Ascending aorta (tissue), 2 donors: ENCODE results near the gene MKKS. TPM values are rescaled to one million over a fixed set of nuclear protein-coding genes. Genes with fewer than 3 reads are reported as not detected.
"Not testable (repeated sequence)": the region's sequence is repeated elsewhere in the genome, so short reads cannot be mapped to it uniquely, and the experiment has no call there.

Source experiments
- DNase-seq, 2 donors: peaks; one replicate each; pipeline ENCODE4 v3.0.0-alpha.2; 2019; ENCODE audit warnings: low spot score in 2 of 2
- H3K27ac ChIP-seq, 2 donors: fragments of 200-600 bp; sonication (generic); one replicate each; pipeline ENCODE4 v1.5.1; 2016 to 2017; ENCODE audit warnings: mild to moderate bottlenecking in 1 of 2
- H3K27me3 ChIP-seq: fragments of 200-600 bp; sonication (generic); one replicate; pipeline ENCODE4 v1.5.1; 2017
- H3K36me3 ChIP-seq, 2 donors: fragments of 200-600 bp; sonication (generic); one replicate each; pipeline ENCODE4 v1.5.1; 2016
- H3K4me1 ChIP-seq, 2 donors: fragments of 200-600 bp; sonication (generic); one replicate each; pipeline ENCODE4 v1.5.1; 2016 to 2017; ENCODE audit warnings: mild to moderate bottlenecking in 1 of 2
- H3K4me3 ChIP-seq, 2 donors: fragments of 200-600 bp; sonication (generic); one replicate each; pipeline ENCODE4 v1.5.1; 2016 to 2017; ENCODE audit warnings: mild to moderate bottlenecking in 1 of 2
- H3K9me3 ChIP-seq, 2 donors: fragments of 200-600 bp; sonication (generic); one replicate each; pipeline ENCODE4 v1.5.1; 2016
- intact Hi-C: fragments of 100-400 bp; cut with DNase I; formaldehyde crosslinking; loops from one replicate; pipeline ENCODE4 v1.15.1; 2023
- total RNA-seq: library from RNA; depleted of rRNA; stranded (reverse); fragments of >200 nt; gene quantifications from one replicate; pipeline ENCODE4 v1.1.0, GENCODE V29; 2016
- TF ChIP-seq, protein P1 (sequence below), 3 experiments: fragments of 200-600 bp in 2 of 3; fragments of 450-650 bp in 1 of 3; sonication (generic) in 2 of 3; IDR thresholded peaks; one replicate each; pipeline ENCODE4 v1.5.1; 2016 to 2019; ENCODE audit warnings: antibody characterized with exemption in 3 of 3, mild to moderate bottlenecking in 1 of 3, moderate library complexity in 1 of 3

MKKS gene
- total RNA-seq, 1 donor from 2014 or later: 7.3 TPM

DNA sequence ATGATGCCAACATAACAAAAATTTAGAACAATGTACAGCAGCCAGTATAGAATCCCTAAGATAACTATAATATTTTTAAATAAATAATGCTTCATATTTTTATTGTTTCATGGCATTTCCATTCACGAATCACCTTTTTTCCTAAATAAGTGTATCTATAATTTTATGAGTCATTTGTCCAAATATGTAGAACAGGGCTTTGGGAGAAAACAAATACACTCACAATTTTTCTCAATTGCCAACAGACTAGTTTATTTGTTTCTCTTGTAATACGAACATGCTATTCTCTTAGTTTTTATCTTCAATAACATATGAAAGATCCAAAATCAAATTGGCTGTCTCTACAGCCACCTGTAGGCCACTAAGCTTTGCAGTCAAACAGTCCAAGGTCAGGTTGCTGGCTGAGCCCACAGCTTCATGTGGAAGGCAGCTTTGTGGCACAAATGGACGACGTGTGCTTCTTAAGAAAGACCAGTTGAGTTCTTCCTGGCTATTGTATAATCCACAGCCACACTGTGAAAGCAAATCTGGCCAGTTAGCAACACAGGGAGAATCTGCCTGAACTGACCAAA lies 29.0 kb downstream of the MKKS start:
- DNase-seq: no peak

DNA sequence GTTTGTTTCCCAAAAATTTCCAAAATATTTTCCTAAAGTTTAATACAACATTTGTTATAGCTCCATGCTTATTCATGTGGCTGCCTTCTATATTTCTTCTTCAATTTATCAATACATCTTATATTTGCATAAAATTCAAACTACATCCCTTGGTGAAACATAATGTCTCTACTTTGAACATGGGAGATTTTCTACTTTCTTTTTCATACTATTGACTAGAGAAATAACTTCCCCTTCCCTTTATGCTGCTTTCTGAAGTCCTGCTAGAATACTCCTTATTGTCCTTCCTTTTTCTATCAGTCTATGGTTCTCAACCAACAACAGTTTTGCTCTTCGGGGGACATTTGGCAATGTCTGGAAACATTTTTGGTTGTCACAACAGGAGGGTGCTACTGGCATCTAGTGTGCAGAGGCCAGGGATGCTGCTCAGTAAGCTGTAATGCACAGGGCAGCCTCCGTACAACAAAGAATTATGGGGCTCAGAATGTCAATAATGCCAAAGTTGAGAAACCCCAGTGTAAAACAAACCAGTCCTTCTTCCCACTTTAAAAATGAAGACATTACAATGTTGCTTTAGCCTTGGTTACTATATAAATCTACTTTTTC lies 29.9 kb downstream of the MKKS start:
- Histone ChIP-seq H3K4me3 (no peak overlapping the region), H3K27me3 (no peaks in the 10 kb centered on the region), H3K9me3 (no peaks in the 10 kb centered on the region), H3K36me3 (peaks cover 3 to 22% of the 10 kb centered on the region in 2 donors), H3K27ac (no peak overlapping the region), H3K4me1 (no peaks in the 10 kb centered on the region)
- no peak for DNase-seq
- TF ChIP-seq, protein P1, sequence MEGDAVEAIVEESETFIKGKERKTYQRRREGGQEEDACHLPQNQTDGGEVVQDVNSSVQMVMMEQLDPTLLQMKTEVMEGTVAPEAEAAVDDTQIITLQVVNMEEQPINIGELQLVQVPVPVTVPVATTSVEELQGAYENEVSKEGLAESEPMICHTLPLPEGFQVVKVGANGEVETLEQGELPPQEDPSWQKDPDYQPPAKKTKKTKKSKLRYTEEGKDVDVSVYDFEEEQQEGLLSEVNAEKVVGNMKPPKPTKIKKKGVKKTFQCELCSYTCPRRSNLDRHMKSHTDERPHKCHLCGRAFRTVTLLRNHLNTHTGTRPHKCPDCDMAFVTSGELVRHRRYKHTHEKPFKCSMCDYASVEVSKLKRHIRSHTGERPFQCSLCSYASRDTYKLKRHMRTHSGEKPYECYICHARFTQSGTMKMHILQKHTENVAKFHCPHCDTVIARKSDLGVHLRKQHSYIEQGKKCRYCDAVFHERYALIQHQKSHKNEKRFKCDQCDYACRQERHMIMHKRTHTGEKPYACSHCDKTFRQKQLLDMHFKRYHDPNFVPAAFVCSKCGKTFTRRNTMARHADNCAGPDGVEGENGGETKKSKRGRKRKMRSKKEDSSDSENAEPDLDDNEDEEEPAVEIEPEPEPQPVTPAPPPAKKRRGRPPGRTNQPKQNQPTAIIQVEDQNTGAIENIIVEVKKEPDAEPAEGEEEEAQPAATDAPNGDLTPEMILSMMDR (IDR thresholded peaks at IDR 0.05): no peak
- intact Hi-C loops: no loop called here

More for the DNA sequence above, 29.0 kb downstream of the MKKS start:
- H3K27ac ChIP-seq: no peak overlapping the region
- H3K4me3 ChIP-seq: no peak overlapping the region
- no peaks in the 10 kb centered on the region for H3K27me3 ChIP-seq
- H3K4me1 ChIP-seq: no peaks in the 10 kb centered on the region
- peaks cover 3 to 22% of the 10 kb centered on the region in 2 donors for H3K36me3 ChIP-seq
- no peaks in the 10 kb centered on the region for H3K9me3 ChIP-seq
- TF ChIP-seq, protein P1 (IDR thresholded peaks at IDR 0.05): no peak
- intact Hi-C loops: no loop called here

DNA sequence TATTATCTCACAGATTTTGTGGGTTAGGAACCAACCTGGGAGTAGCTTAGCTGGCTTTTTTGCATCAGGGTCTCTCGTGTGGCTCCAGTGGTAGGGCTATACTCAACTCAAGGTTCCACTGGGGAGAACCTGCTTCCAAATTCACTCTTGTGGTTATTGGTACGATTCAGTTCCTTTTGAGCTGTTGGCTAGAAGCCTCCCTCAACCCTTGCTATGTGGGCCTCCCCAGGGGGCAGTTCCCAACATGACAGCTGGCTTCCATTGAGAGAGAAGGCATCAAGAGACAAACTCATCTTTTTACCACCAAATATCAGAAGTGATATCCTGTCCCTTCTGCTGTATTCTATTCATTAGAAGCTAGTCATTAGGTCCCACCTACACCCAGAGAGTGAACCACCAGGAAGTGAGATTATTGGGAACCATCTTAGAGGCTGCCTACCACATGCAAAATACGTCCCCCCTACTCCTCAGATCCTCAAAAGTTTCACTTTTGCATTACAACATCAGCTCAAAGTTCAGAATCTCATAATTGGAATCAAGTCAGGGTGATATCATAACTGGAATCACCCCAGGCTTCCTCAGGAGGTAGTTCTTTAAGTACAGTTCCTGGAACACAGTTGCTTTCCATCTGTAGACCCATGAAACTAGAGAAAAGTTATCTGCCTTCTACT lies 30.9 kb downstream of the MKKS start:
- H3K36me3 ChIP-seq: peaks cover 3 to 22% of the 10 kb centered on the region in 2 donors
- no peak overlapping the region for H3K27ac ChIP-seq
- no peak for DNase-seq
- H3K9me3 ChIP-seq: no peaks in the 10 kb centered on the region
- TF ChIP-seq, protein P1 (IDR thresholded peaks at IDR 0.05): no peak
- intact Hi-C loops: no loop called here
- H3K27me3 ChIP-seq: no peaks in the 10 kb centered on the region
- H3K4me3 ChIP-seq: no peak overlapping the region
- no peaks in the 10 kb centered on the region for H3K4me1 ChIP-seq

DNA sequence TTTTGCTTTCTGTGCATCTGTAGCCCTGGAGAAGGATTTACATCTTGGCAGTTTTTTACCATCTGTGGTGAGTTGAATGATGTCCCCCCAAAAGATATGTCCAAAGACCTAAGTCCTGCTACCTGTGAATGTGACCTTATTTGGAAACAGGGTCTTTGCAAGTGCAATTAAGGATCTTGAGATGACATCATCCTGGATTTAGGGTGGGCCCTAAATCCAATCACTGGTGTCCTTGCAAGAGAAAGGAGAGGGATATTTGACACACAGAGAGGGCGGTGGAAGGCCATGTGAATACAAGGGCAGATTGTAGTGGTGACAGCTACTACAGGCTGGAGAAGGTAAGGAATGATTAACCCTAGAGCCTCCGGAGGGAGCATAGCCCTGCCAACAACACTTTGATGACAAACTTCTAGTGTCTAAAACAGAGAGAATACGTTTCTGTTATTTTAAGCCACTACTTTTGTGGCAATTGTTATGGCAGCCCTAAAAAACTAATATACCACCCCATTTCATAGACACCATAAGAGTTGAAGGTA lies 35.1 kb downstream of the MKKS start:
- H3K27ac ChIP-seq: no peak overlapping the region
- intact Hi-C loops: no loop called here
- TF ChIP-seq, protein P1 (IDR thresholded peaks at IDR 0.05): no peak
- H3K27me3 ChIP-seq: no peaks in the 10 kb centered on the region
- no peaks in the 10 kb centered on the region for H3K4me1 ChIP-seq
- H3K36me3 ChIP-seq: no peaks in the 10 kb centered on the region
- DNase-seq: no peak
- H3K9me3 ChIP-seq: no peaks in the 10 kb centered on the region
- H3K4me3 ChIP-seq: no peak overlapping the region

DNA sequence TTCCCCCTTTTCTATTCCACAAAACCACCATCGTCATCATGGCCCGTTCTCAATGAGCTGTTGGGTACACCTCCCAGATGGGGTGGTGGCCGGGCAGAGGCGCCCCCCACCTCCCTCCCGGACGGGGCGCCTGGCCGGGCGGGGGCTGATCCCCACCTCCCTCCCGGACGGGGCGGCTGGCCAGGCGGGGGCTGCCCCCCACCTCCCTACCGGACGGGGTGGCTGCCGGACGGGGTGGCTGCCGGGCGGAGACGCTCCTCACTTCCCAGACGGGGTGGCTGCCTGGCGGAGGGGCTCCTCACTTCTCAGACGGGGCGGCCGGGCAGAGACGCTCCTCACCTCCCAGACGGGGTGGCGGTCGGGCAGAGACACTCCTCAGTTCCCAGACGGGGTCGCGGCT lies 39.3 kb downstream of the MKKS start:
- H3K4me1 ChIP-seq, H3K4me3 ChIP-seq, DNase-seq, H3K27me3 ChIP-seq, H3K36me3 ChIP-seq, intact Hi-C loops, H3K9me3 ChIP-seq, H3K27ac ChIP-seq: not testable (repeated sequence)

DNA sequence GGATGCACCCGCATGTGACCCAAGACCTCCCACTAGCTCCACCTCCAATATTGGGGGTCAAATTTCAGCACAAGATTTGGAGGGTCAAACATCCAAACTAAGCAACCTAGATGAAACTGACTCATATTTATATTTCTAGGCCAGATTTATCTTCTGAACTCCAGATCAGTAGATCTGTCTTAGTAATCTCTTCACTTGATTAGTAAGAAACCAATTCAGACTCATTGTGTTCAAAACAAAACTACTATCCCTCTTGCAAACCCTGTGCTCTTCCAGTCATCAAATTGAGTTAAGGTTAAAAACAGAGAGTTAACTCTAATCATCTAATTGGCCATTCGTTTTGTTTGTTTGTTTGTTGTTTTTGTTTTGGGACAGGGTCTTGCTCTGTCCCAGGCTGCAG lies 43.3 kb downstream of the MKKS start:
- H3K4me3 ChIP-seq: no peak overlapping the region
- H3K9me3 ChIP-seq: no peaks in the 10 kb centered on the region
- TF ChIP-seq, protein P1 (IDR thresholded peaks at IDR 0.05): no peak
- no peak overlapping the region for H3K27ac ChIP-seq
- H3K4me1 ChIP-seq: no peaks in the 10 kb centered on the region
- H3K36me3 ChIP-seq: no peaks in the 10 kb centered on the region
- H3K27me3 ChIP-seq: no peaks in the 10 kb centered on the region
- intact Hi-C loops: no loop called here
- no peak for DNase-seq
